SJSA1 (cell line): ENCODE results near the gene ARHGAP26. TPM values are rescaled to one million over a fixed set of nuclear protein-coding genes. Genes with fewer than 3 reads are reported as not detected.
"Not testable (repeated sequence)": the region's sequence is repeated elsewhere in the genome, so short reads cannot be mapped to it uniquely, and the experiment has no call there.

Experiments used
- DNase-seq, 2 experiments: peaks; one replicate each; pipeline ENCODE4 v3.0.0-alpha.2; 2015 to 2020; ENCODE audit warnings: low spot score in 2 of 2, low read depth in 1 of 2
- H3K27ac ChIP-seq: fragments of 250-450 bp; sonication (Bioruptor Pico); 2 replicates; pipeline ENCODE4 v1.5.1; 2020; ENCODE audit warnings: mild to moderate bottlenecking, moderate library complexity
- H3K27me3 ChIP-seq: fragments of 250-450 bp; sonication (Bioruptor Pico); replicated peaks from 2 replicates; pipeline ENCODE4 v1.5.1; 2020; ENCODE audit warnings: mild to moderate bottlenecking, moderate library complexity
- H3K36me3 ChIP-seq: fragments of 250-450 bp; sonication (Bioruptor Pico); 2 replicates; pipeline ENCODE4 v1.5.1; 2020; ENCODE audit warnings: mild to moderate bottlenecking
- H3K4me1 ChIP-seq: fragments of 250-450 bp; sonication (Bioruptor Pico); replicated peaks from 2 replicates; pipeline ENCODE4 v1.6.1; 2021; ENCODE audit warnings: mild to moderate bottlenecking
- H3K4me3 ChIP-seq: fragments of 250-450 bp; sonication (Bioruptor Pico); 2 replicates; pipeline ENCODE4 v1.5.1; 2020; ENCODE audit warnings: mild to moderate bottlenecking
- H3K9me3 ChIP-seq: fragments of 250-450 bp; sonication (Bioruptor Pico); replicated peaks from 2 replicates; pipeline ENCODE4 v1.5.1; 2020; ENCODE audit warnings: mild to moderate bottlenecking
- total RNA-seq: library from RNA; depleted of rRNA; stranded (reverse); fragments of >200 nt; shearing (Covaris generic); gene quantifications from 2 replicates; pipeline ENCODE4 v1.2.3, GENCODE V29; 2014

ARHGAP26 gene
- total RNA-seq, 1 experiment from 2014 or later = 10.2 TPM

DNA sequence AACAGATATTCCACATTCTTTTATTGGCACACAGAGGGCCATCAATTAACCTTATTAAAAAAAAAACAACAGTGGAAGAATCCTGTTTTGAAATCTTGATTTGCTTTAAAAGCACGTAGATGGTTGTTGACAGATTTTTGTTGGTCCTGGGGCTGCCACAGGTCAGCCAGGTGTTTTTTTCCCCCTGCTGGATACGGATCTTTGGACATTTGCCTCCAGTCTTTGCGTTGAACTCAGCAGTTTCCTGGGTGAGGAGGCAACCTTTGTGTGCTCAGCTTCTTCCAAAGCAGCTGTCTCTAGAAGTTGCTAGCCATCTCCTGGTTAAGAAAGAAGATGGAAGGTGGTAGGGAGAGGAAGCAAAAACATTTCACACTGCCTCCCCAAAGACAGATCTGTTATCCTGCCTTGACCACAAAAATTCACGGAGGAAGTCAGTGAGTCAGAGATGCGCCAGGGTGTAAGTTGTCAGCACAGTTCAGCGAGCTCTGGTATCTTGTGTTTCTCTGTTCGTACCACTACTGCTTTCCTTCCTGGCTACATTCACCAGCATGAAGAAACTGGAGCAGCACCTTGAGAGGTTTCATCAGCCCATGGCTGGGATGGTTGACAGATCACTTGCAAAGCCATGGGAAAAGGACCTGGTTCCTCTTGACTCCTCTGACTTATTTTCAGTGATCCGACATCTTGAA is 207.3 kb downstream of the ARHGAP26 start:
- peaks cover 58% of the 10 kb centered on the region for H3K4me1 ChIP-seq
- no peaks in the 10 kb centered on the region for H3K36me3 ChIP-seq
- H3K9me3 ChIP-seq = no peaks in the 10 kb centered on the region
- no peak overlapping the region for H3K4me3 ChIP-seq
- peak; percentile 86 to 87 for DNase-seq
- H3K27ac ChIP-seq = peak overlapping the region; percentile 68
- H3K27me3 ChIP-seq = no peaks in the 10 kb centered on the region

DNA sequence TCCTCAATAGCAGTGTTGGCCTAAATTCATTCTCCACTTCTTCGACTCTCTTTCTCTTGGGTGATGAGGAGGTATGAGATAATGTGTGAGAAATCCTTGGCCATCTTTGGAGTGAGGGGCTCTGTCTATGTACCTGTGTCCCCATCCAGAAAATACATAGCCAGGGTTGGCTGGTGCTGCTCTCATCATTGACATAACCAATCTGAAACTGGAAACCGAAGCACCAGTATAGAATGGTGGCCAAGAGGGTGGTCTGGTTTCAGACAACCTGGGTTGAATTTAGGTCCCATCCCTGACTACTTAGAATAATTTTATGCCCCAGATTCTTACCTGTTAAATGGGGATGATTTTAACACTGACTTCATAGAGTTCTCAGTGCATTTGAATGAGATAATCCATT is 208.1 kb downstream of the ARHGAP26 start:
- Histone ChIP-seq H3K36me3 (no peaks in the 10 kb centered on the region), H3K9me3 (no peaks in the 10 kb centered on the region), H3K27me3 (no peaks in the 10 kb centered on the region), H3K4me3 (no peak overlapping the region), H3K27ac (peak overlapping the region; percentile 68), H3K4me1 (peaks cover 65% of the 10 kb centered on the region)
- DNase-seq = no peak

DNA sequence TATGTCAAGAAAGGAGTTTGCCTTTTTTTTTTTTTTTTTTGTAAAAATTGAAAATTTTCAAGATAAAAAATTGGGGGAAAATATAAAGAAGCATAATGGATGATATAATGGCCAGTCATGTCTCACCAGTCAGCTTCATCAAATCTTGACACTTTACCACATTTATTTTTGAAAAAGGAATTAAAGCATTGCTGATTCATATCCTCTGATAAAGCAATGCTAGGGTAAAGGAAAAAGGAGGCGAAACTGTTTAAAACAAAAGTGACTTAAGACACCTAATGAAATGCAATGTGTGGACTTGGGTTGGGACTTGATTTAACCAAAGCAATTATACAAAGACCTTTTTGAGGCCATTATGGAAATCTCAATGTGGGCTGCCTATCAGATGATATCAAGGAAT is 208.5 kb downstream of the ARHGAP26 start:
- Histone ChIP-seq H3K36me3 (no peaks in the 10 kb centered on the region), H3K4me1 (peaks cover 70% of the 10 kb centered on the region), H3K27ac (no peak overlapping the region), H3K4me3 (no peak overlapping the region), H3K27me3 (no peaks in the 10 kb centered on the region), H3K9me3 (no peaks in the 10 kb centered on the region)
- DNase-seq = no peak

DNA sequence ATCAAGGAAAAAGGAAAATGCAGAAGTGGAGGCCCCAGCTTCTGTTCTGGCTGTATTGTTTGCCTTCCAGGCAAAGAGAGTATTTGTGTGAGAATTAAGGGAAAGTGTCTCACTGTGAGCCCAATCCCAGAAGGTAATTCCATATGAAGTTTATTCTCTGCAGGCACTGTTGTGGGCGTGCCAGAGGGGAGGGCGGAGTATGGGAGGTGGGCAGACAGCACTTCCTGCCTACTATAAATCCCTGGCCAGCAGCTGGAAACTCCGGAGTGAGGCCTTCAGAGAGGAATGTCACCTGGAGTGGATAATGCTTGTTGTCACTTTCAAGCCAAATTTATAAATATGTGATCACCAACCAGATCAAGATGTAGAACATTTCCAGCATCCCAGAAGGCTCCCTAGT is 209.5 kb downstream of the ARHGAP26 start:
- Histone ChIP-seq H3K4me1 (peaks cover 79% of the 10 kb centered on the region), H3K9me3 (no peaks in the 10 kb centered on the region), H3K4me3 (no peak overlapping the region), H3K36me3 (no peaks in the 10 kb centered on the region), H3K27me3 (no peaks in the 10 kb centered on the region), H3K27ac (no peak overlapping the region)
- DNase-seq = no peak

DNA sequence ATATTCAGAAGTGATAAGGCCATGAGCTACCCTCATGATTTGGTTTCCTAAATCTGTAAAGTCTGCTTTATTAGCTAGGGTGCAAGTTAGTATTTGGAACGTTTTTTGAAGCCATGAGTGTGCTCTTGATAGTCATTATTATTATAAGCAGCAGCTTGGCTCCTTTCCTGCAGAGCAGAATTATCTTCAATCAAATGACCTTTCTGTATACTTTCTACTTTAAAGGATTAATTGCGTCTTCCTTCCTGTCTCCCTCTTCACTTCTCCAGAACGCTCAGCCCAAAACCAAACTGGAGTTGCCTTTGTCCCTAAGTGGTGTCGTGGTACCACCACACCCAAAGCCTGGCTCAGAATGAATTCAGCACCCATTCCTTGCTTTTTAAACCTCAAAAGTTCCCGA is 211.3 kb downstream of the ARHGAP26 start:
- H3K27me3 ChIP-seq = no peaks in the 10 kb centered on the region
- DNase-seq = peak in 1 of 2 experiments; percentile 18
- no peaks in the 10 kb centered on the region for H3K9me3 ChIP-seq
- H3K4me3 ChIP-seq = no peak overlapping the region
- peak overlapping the region; percentile 69 for H3K27ac ChIP-seq
- peaks cover 84% of the 10 kb centered on the region for H3K4me1 ChIP-seq
- no peaks in the 10 kb centered on the region for H3K36me3 ChIP-seq

DNA sequence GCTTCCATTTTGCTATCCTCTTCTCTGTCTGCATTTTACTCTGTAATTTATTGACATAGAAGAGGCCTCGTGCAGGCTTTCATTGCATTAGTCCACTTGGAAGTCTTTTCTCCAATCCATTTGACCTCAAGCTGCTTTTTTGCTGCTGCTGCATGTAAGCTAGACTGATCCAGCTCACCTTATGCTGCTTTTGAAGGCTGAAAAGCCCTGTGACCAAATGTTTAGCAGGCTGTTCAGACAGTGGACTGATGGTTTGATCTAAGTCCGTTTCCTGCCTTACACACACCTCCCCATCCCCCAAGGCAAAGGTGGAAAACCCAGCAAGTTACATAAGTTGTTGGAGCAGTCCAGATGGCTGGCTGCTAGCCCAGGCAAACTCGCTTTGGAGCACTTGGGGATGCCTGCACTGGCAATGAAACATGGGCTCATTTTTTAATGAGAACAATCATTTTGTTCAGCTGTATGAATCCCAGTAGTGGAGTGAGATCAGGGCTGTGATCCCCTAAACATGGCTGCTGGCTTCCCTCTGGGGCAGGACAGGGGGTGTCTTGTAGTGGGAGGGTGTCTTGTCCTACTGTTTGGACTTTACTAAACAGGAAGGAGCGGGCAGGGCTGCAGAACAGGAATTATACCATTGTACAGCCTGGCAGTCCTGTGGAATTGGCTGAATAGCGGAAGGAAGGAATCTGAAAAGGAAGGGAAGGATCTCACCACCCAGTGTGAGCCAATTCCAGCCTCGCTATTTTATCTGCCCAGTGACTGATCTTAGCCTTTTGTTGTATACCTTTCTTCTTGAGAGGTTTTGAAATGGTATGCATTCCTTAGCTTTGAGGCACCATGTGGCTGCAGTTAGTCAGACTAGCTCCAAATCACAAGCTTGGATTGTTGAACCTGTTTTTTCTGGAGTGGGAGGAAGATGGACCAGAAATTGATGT is 212.0 kb downstream of the ARHGAP26 start:
- peaks cover 77% of the 10 kb centered on the region for H3K4me1 ChIP-seq

DNA sequence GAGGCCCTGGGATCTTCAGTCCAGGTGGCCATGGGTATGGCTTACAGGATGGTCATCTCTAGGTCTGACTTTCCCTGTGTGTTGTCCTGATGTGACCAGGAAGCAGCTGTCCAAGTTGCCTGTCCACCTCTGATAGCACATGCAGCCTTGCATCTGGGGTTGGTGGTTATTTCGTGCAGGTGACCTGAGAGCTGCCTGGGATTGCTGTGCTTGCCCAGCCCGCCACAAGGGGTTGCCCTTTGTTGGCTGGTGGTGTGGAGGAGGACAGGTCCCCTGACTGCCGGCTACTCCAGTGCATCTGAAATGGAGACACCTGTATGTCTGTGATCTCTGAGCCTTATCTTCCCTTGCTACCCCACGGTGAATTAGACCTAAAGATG is 212.6 kb downstream of the ARHGAP26 start:
- H3K4me1 ChIP-seq = peaks cover 71% of the 10 kb centered on the region
- H3K27me3 ChIP-seq = no peaks in the 10 kb centered on the region
- H3K9me3 ChIP-seq = no peaks in the 10 kb centered on the region
- no peak overlapping the region for H3K4me3 ChIP-seq
- H3K27ac ChIP-seq = peak overlapping the region; percentile 69
- H3K36me3 ChIP-seq = no peaks in the 10 kb centered on the region
- no peak for DNase-seq

More for the DNA sequence above, 212.0 kb downstream of the ARHGAP26 start:
- peak; percentile 81 to 90 for DNase-seq
- Histone ChIP-seq H3K27ac (peak overlapping the region; percentile 69), H3K27me3 (no peaks in the 10 kb centered on the region), H3K36me3 (no peaks in the 10 kb centered on the region), H3K4me3 (no peak overlapping the region), H3K9me3 (no peaks in the 10 kb centered on the region)

DNA sequence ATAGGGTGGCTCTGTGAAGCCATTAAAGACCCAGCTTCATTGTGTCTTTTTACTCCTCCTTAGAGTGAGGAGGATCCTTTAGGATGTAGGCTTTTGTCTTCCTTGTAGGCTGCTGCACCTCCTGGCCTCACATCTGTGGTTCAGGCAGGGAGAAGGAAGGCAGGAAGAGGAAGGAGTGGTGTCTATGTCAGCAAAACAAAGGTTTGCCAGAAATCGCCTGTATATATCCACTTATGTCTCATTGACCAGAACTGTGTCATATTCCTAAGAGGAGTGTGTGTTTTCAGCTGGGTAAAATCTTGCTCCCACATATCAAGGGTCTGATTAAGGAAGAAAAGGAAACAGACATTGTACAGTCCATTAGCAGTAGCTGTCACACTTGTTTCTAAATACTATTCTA is 213.8 kb downstream of the ARHGAP26 start:
- Histone ChIP-seq H3K27ac (peak overlapping the region; percentile 20), H3K4me3 (no peak overlapping the region), H3K27me3 (no peaks in the 10 kb centered on the region), H3K36me3 (no peaks in the 10 kb centered on the region), H3K9me3 (no peaks in the 10 kb centered on the region), H3K4me1 (peaks cover 59% of the 10 kb centered on the region)
- no peak for DNase-seq

DNA sequence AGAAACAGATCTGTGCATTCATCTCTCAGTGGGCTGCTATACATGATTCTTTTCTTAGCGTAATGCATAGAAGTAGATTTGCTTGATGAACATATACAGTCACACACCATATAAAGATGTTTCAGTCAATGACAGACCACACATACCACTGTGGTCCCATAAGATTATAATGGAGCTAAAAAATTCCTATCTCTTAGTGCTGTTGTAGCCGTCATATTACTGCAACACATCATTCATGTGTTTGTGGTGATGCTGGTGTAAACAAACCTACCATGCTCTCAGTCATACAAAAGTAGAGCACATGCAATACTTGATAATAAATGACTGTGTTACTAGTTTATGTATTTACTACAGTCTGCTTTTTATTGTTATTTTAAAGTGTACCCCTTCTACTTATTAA is 214.3 kb downstream of the ARHGAP26 start:
- no peaks in the 10 kb centered on the region for H3K9me3 ChIP-seq
- DNase-seq = peak in 1 of 2 experiments; percentile 60
- no peak overlapping the region for H3K4me3 ChIP-seq
- H3K27ac ChIP-seq = peak overlapping the region; percentile 20
- peaks cover 54% of the 10 kb centered on the region for H3K4me1 ChIP-seq
- H3K27me3 ChIP-seq = no peaks in the 10 kb centered on the region
- no peaks in the 10 kb centered on the region for H3K36me3 ChIP-seq

DNA sequence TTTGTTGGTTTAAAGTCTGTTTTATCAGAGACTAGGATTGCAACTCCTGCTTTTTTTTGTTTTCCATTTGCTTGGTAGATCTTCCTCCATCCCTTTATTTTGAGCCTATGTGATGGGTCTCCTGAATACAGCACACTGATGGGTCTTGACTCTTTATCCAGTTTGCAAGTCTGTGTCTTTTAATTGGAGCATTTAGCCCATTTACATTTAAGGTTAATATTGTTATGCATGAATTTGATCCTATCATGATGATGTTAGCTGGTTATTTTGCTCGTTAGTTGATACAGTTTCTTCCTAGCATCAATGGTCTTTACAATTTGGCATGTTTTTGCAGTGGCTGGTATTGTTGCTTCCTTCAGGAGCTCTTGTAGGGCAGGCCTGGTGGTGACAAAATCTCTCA is 219.1 kb downstream of the ARHGAP26 start:
- not testable (repeated sequence) for DNase-seq, H3K4me3 ChIP-seq, H3K36me3 ChIP-seq, H3K27me3 ChIP-seq, H3K4me1 ChIP-seq, H3K9me3 ChIP-seq, H3K27ac ChIP-seq

DNA sequence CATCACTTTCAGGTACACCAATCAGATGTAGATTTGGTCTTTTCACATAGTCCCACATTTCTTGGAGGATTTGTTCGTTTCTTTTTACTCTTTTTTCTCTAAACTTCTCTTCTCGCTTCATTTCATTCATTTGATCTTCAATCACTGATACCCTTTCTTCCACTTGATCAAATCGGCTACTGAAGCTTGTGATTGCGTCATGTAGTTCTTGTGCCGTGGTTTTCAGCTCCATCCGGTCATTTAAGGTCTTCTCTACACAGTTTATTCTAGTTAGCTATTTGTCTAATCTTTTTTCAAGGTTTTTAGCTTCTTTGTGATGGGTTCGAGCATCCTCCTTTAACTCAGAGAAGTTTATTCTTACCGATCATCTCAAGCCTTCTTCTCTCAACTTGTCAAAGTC is 219.9 kb downstream of the ARHGAP26 start:
- not testable (repeated sequence) for H3K4me1 ChIP-seq, H3K27ac ChIP-seq, H3K36me3 ChIP-seq, H3K27me3 ChIP-seq, H3K4me3 ChIP-seq, H3K9me3 ChIP-seq, DNase-seq

DNA sequence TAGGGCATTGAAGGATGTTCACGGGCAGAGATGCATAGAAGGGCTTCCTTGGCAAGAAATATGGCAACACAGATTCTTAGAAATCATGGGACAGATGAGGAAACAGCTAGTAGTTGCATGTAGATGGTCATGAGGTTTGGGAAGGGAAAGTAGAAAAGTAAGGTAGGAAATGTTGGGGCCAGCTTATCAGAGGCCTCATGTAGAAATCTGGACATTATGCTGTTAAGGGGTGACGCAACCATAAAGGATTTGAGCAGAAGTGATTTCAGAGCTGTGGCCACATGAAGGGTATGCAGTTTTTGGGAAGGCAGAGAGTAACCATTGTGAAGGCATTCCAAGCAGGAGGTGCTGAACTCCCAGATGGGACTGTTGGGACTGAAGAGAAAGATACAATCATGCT is 224.0 kb downstream of the ARHGAP26 start:
- Histone ChIP-seq H3K9me3 (0 out of 2 replicates have a peak, but pooled peaks cover 4% of the 10 kb centered on the region), H3K4me1 (no peaks in the 10 kb centered on the region), H3K4me3 (no peak overlapping the region), H3K36me3 (peaks cover 3% of the 10 kb centered on the region; the same call in 1 of the 2 replicates), H3K27ac (no peak overlapping the region), H3K27me3 (no peaks in the 10 kb centered on the region)
- no peak for DNase-seq

DNA sequence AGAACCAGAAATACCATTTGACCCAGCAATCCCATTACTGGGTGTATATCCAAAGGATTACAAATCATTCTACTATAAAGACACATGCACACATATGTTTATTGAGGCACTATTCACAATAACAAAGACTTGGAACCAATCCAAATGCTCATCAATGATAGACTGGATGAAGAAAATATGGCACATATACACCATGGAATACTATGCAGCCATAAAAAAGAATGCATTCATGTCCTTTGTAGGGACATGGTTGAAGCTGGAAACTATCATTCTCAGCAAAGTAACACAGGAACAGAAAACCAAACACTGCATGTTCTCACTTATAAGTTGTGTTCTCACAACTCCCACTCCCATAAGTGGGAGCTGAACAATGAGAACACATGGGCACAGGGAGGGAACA is 225.4 kb downstream of the ARHGAP26 start:
- not testable (repeated sequence) for H3K27me3 ChIP-seq, H3K36me3 ChIP-seq, H3K4me3 ChIP-seq, H3K27ac ChIP-seq, DNase-seq, H3K9me3 ChIP-seq, H3K4me1 ChIP-seq

DNA sequence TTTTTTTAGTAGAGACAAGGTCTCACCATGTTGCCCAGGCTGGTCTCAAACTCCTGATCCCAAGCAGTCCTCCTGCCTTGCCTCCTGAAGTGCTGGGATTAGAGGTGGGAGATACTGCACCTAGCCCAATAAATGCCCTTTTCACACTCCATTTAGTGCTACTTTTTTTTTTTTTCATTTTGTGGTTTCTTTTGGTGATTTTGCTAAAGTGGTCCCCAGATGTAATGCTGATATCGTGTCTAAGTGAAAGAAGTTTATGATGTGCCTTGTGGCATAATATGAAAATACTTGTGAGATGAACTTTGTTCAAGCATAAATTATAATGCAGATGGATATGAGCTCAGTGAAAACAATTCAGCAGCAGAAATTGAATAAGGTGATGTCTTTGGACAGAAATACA is 227.4 kb downstream of the ARHGAP26 start:
- H3K27ac ChIP-seq = no peak overlapping the region
- no peaks in the 10 kb centered on the region for H3K9me3 ChIP-seq

More for the DNA sequence above, 227.4 kb downstream of the ARHGAP26 start:
- Histone ChIP-seq H3K4me3 (no peak overlapping the region), H3K27me3 (no peaks in the 10 kb centered on the region), H3K36me3 (peaks cover 4% of the 10 kb centered on the region; the same call in 1 of the 2 replicates), H3K4me1 (peaks cover 13% of the 10 kb centered on the region)
- DNase-seq = no peak
